ENCODE measurements around the gene SMG9. TPM values are rescaled to one million over a fixed set of nuclear protein-coding genes. Genes with fewer than 3 reads are reported as not detected.

SMG9 gene
- total RNA-seq, 1 experiment from 2014 or later: 52.2 TPM

GRCh38 chr19:43743059-43743458, 11.7 kb downstream of the SMG9 start:
- Histone ChIP-seq H3K14ac (ENCODE audit: insufficient read depth, low read length) (no peak overlapping the region), H4K5ac (ENCODE audit: insufficient read length, low read depth, low read length) (no peak overlapping the region), H3K56ac (ENCODE audit: insufficient read length, low read depth, low read length) (no peak overlapping the region), H3K9ac (ENCODE audit: extremely low read depth, insufficient read length, low read length) (no peak overlapping the region), H2AK5ac (ENCODE audit: insufficient read length, low read length) (no peak overlapping the region), H3K4me2 (ENCODE audit: insufficient read depth, insufficient read length, low read length) (no peak overlapping the region), H4K91ac (ENCODE audit: insufficient read length, low read depth, low read length) (no peak overlapping the region), H2AFZ (ENCODE audit: low read length) (no peak overlapping the region), H3K23me2 (ENCODE audit: insufficient read length, low read depth, low read length, poor library complexity, severe bottlenecking) (no peaks in the 10 kb centered on the region), H4K20me1 (ENCODE audit: control insufficient read depth, insufficient read depth, insufficient read length) (no peaks in the 10 kb centered on the region), H2BK120ac (ENCODE audit: low read depth, low read length, poor library complexity, severe bottlenecking) (no peak overlapping the region), H3K79me1 (ENCODE audit: insufficient read depth, low read depth, low read length, poor library complexity, severe bottlenecking) (no peaks in the 10 kb centered on the region), H3K79me2 (ENCODE audit: insufficient read depth, low read length) (no peaks in the 10 kb centered on the region), H2BK12ac (ENCODE audit: insufficient read length, low read depth, low read length) (no peak overlapping the region), H3K23ac (ENCODE audit: insufficient read length, low read depth, low read length) (no peak overlapping the region), H3K27ac (ENCODE audit: insufficient read length, low read depth, low read length) (no peak overlapping the region), H3K27me3 (ENCODE audit: insufficient read depth, low read length) (no peaks in the 10 kb centered on the region; the same call in 1 of the 2 replicates), H2BK20ac (ENCODE audit: low read depth, low read length, poor library complexity, severe bottlenecking) (no peak overlapping the region), H3T11ph (ENCODE audit: low read length) (no peak overlapping the region), H2BK5ac (ENCODE audit: insufficient read length, low read length) (no peak overlapping the region), H4K8ac (replicated peaks; ENCODE audit: insufficient read length, low read depth, low read length) (no peak overlapping the region), H2BK15ac (ENCODE audit: low read depth, low read length) (no peak overlapping the region), H3K18ac (ENCODE audit: insufficient read length, low read depth, low read length) (no peak overlapping the region), H3K9me3 (ENCODE audit: control insufficient read depth, low read depth, low read length) (no peaks in the 10 kb centered on the region), H3K4me1 (ENCODE audit: insufficient read depth, low read length) (no peaks in the 10 kb centered on the region), H3K4ac (ENCODE audit: low read depth, low read length) (no peak overlapping the region)
- H3K36me3 Mint-ChIP-seq (ENCODE audit: insufficient read depth in 1 of 3, low read depth in 3 of 3): peaks cover 47 to 84% (median 82%) of the 10 kb centered on the region in 3 experiments
- no peak for TF ChIP-seq CTCF (conservative IDR thresholded peaks at IDR 0.05)
- H3K9me3 Mint-ChIP-seq: no peaks in the 10 kb centered on the region
- H3K4me1 Mint-ChIP-seq: no peaks in the 10 kb centered on the region
- DNase-seq: no peak
- H3K4me3 Mint-ChIP-seq: no peak overlapping the region
- no peaks in the 10 kb centered on the region for H3K27me3 Mint-ChIP-seq (ENCODE audit: low read depth)
- H3K27ac Mint-ChIP-seq: no peak overlapping the region
- WGBS (ENCODE audit: extremely low coverage, insufficient read length, low lambda C conversion rate): no CpG with 5 or more reads among the region's 3 CpGs

Measured in H9 (cell line).